GM12892 (cell line): ENCODE measurements around the gene SDK2.

Experiments
- DNase-seq: peaks from one replicate; pipeline ENCODE4 v3.0.0; 2011; ENCODE audit not compliant: insufficient read length
- FAIRE-seq: peaks from 2 replicates; lab custom pipeline; 2011; peaks lifted over from hg19 to GRCh38; lab: Jason Lieb, UNC
- POLR2A ChIP-seq: IDR thresholded peaks from 2 replicates; pipeline ENCODE4 v1.6.1; 2011; ENCODE audit warnings: low read depth, low read length, control low read depth
- POLR2AphosphoS5 ChIP-seq: IDR thresholded peaks from 2 replicates; pipeline ENCODE4 v1.6.1; 2011; ENCODE audit warnings: low read depth, low read length, control low read depth
- TAF1 ChIP-seq: IDR thresholded peaks from 2 replicates; pipeline ENCODE4 v1.6.1; 2011; ENCODE audit warnings: low read depth, mild to moderate bottlenecking, control low read depth, low read length, borderline replicate concordance

The SDK2 gene

GRCh38 chr17:73327676-73328075 is 316.6 kb downstream of the SDK2 start:
- no peak for FAIRE-seq
- no peak for TF ChIP-seq POLR2A
- TF ChIP-seq TAF1: no peak
- no peak for TF ChIP-seq POLR2AphosphoS5
- DNase-seq: no peak

GRCh38 chr17:73325527-73325842 is 318.8 kb downstream of the SDK2 start:
- DNase-seq: no peak
- TF ChIP-seq TAF1: no peak
- TF ChIP-seq POLR2A: no peak
- TF ChIP-seq POLR2AphosphoS5: no peak
- FAIRE-seq: no peak

- no peak for TF ChIP-seq POLR2A
- no peak for TF ChIP-seq TAF1
- TF ChIP-seq POLR2AphosphoS5: no peak
- DNase-seq: no peak
- FAIRE-seq: no peak
These were observed 319.3 kb downstream of the SDK2 start for GRCh38 chr17:73324711-73325526.

- FAIRE-seq (no peak), DNase-seq (no peak)
- TF ChIP-seq POLR2AphosphoS5 (no peak), POLR2A (no peak), TAF1 (no peak)
These were observed 320.1 kb downstream of the SDK2 start for GRCh38 chr17:73324160-73324475.

GRCh38 chr17:73323409-73324159 is 320.7 kb downstream of the SDK2 start:
- no peak for FAIRE-seq
- no peak for DNase-seq
- TF ChIP-seq POLR2A (no peak), TAF1 (no peak), POLR2AphosphoS5 (no peak)

- no peak for DNase-seq
- FAIRE-seq: no peak
These were observed 323.5 kb downstream of the SDK2 start for GRCh38 chr17:73320601-73321264.

GRCh38 chr17:73319766-73320165 is 324.5 kb downstream of the SDK2 start:
- FAIRE-seq: no peak
- TF ChIP-seq POLR2AphosphoS5: no peak
- no peak for TF ChIP-seq POLR2A
- TF ChIP-seq TAF1: no peak

More at GRCh38 chr17:73320601-73321264, 323.5 kb downstream of the SDK2 start:
- TF ChIP-seq TAF1 (no peak), POLR2A (no peak), POLR2AphosphoS5 (no peak)

GRCh38 chr17:73318836-73319235 is 325.4 kb downstream of the SDK2 start:
- no peak for FAIRE-seq
- TF ChIP-seq POLR2A (no peak), TAF1 (no peak), POLR2AphosphoS5 (no peak)
- DNase-seq: no peak

More at GRCh38 chr17:73319766-73320165, 324.5 kb downstream of the SDK2 start:
- DNase-seq: no peak

- FAIRE-seq (no peak), DNase-seq (no peak)
- TF ChIP-seq POLR2AphosphoS5: no peak
- TF ChIP-seq TAF1: no peak
- TF ChIP-seq POLR2A: no peak
These were observed 325.8 kb downstream of the SDK2 start for GRCh38 chr17:73318427-73318813.

- FAIRE-seq: no peak
- DNase-seq: no peak
- no peak for TF ChIP-seq POLR2AphosphoS5
- no peak for TF ChIP-seq POLR2A
- no peak for TF ChIP-seq TAF1
These were observed 326.5 kb downstream of the SDK2 start for GRCh38 chr17:73317513-73318426.

- FAIRE-seq: no peak
- no peak for DNase-seq
- TF ChIP-seq POLR2A (no peak), TAF1 (no peak), POLR2AphosphoS5 (no peak)
These were observed 327.2 kb downstream of the SDK2 start for GRCh38 chr17:73316919-73317505.
